Subcutaneous adipose tissue (tissue), 4 donors: ENCODE measurements around the gene ESR1. TPM values are rescaled to one million over a fixed set of nuclear protein-coding genes. Genes with fewer than 3 reads are reported as not detected.

Experiments used
- CTCF ChIP-seq: fragments of 450-650 bp; IDR thresholded peaks from one replicate; pipeline ENCODE4 v1.5.1; 2016; ENCODE audit warnings: low read depth, mild to moderate bottlenecking, control low read depth, antibody characterized with exemption, moderate library complexity
- total RNA-seq, 4 donors: library from RNA; depleted of rRNA; stranded (reverse); fragments of >200 nt; gene quantifications; one replicate each; pipeline ENCODE4 v1.1.0, GENCODE V29; 2016

The ESR1 gene
- total RNA-seq, 4 donors from 2014 or later, result 3.2 to 5.8 (median 4.1) TPM

GRCh38 chr6:151847064-151847463, 39.6 kb downstream of the ESR1 start:
- no peak for TF ChIP-seq CTCF

- TF ChIP-seq CTCF, result no peak
Observed at GRCh38 chr6:151850479-151851003, 43.1 kb downstream of the ESR1 start.

GRCh38 chr6:151858294-151858693, 50.8 kb downstream of the ESR1 start:
- no peak for TF ChIP-seq CTCF

GRCh38 chr6:151862461-151862860, 55.0 kb downstream of the ESR1 start:
- TF ChIP-seq CTCF, result no peak

- no peak for TF ChIP-seq CTCF
Observed at GRCh38 chr6:151869345-151869744, 61.9 kb downstream of the ESR1 start.

- no peak for TF ChIP-seq CTCF
Observed at GRCh38 chr6:151869787-151870186, 62.3 kb downstream of the ESR1 start.

- no peak for TF ChIP-seq CTCF
Observed at GRCh38 chr6:151870375-151870774, 62.9 kb downstream of the ESR1 start.
